Spleen (tissue), 11 donors: ENCODE results near the gene ZER1. TPM values are rescaled to one million over a fixed set of nuclear protein-coding genes. Genes with fewer than 3 reads are reported as not detected.

Experiments
- DNase-seq: peaks from one replicate; pipeline ENCODE4 v3.0.0-alpha.2; 2020
- H3K27ac ChIP-seq, 8 donors: fragments of 200-600 bp; sonication (generic) in 7 of 8; 1 replicate in 4 of 8; 2 replicates in 4 of 8; pipeline versions ENCODE4 v1.5.0 to v1.8.0; 2016 to 2021; ENCODE audit warnings: inconsistent platforms in 4 of 8, mild to moderate bottlenecking in 4 of 8, moderate library complexity in 1 of 8
- H3K27me3 ChIP-seq, 7 donors: fragments of 200-600 bp; sonication (generic) in 6 of 7; replicated peaks in 1 of 7; 1 replicate in 4 of 7; 2 replicates in 3 of 7; pipeline versions ENCODE4 v1.5.0 to v1.8.0; 2016 to 2021; ENCODE audit warnings: inconsistent platforms in 3 of 7, mild to moderate bottlenecking in 1 of 7
- H3K36me3 ChIP-seq, 6 donors: fragments of 200-600 bp; sonication (generic) in 5 of 6; 1 replicate in 4 of 6; 2 replicates in 2 of 6; pipeline versions ENCODE4 v1.5.0 to v1.8.0; 2016 to 2021; ENCODE audit warnings: inconsistent platforms in 2 of 6
- H3K4me1 ChIP-seq, 6 donors: fragments of 200-600 bp; sonication (generic) in 5 of 6; 1 replicate in 3 of 6; 2 replicates in 3 of 6; pipeline versions ENCODE4 v1.5.0 to v1.8.0; 2016 to 2021; ENCODE audit warnings: inconsistent platforms in 3 of 6
- H3K4me3 ChIP-seq, 8 donors: fragments of 200-600 bp; sonication (generic) in 7 of 8; 1 replicate in 4 of 8; 2 replicates in 4 of 8; pipeline versions ENCODE4 v1.5.0 to v1.8.0; 2016 to 2021; ENCODE audit warnings: inconsistent platforms in 4 of 8, mild to moderate bottlenecking in 4 of 8, moderate library complexity in 2 of 8
- H3K9me3 ChIP-seq, 8 donors: fragments of 200-600 bp; sonication (generic) in 7 of 8; 1 replicate in 4 of 8; 2 replicates in 4 of 8; pipeline versions ENCODE4 v1.5.0 to v1.8.0; 2016 to 2021; ENCODE audit warnings: inconsistent platforms in 4 of 8
- POLR2A ChIP-seq, 3 donors: fragments of 450-650 bp; IDR thresholded peaks; one replicate each; pipeline ENCODE4 v1.5.1; 2017; ENCODE audit warnings: antibody characterized with exemption in 3 of 3, mild to moderate bottlenecking in 1 of 3
- POLR2AphosphoS5 ChIP-seq, 3 donors: sonication (generic); formaldehyde crosslinking; IDR thresholded peaks; one replicate each; pipeline ENCODE4 v1.5.1; 2017; ENCODE audit warnings: antibody characterized with exemption in 3 of 3
- WGBS, 5 donors: extraction: QIAGEN DNeasy Blood & Tissue Kit in 3 of 5; methylation state at CpG; one replicate each; pipeline versions ENCODE4 v1.1.5 to v1.1.7; 2013 to 2018; 5-methylcytosine and 5-hydroxymethylcytosine counted together
- intact Hi-C: fragments of 100-400 bp; cut with DNase I; formaldehyde crosslinking; loops from one replicate; pipeline ENCODE4 v1.15.0; 2023; ENCODE audit warnings: low total_unique reads
- polyA plus RNA-seq, 3 donors: library from polyadenylated mRNA; stranded (reverse); fragments of 200-250 nt; gene quantifications; one replicate each; pipeline ENCODE4 v1.2.1, GENCODE V29; 2013
- total RNA-seq, 7 donors: library from RNA; depleted of rRNA in 3 of 7; stranded (reverse); fragments of >200 nt in 3 of 7; fragmentation: NEBNext Ultra II Directional in 4 of 7; extraction: Animal tissue kit (Norgen Biotek cat#: 25700) in 4 of 7; gene quantifications; one replicate each; pipeline versions ENCODE4 v1.1.0 to v1.2.1, GENCODE V29; 2016 to 2021
- TF ChIP-seq, protein P1 (sequence below), 11 experiments: fragments of 200-600 bp in 7 of 11; fragments of 450-650 bp in 4 of 11; sonication (generic) in 4 of 11; IDR thresholded peaks in 8 of 11; conservative IDR thresholded peaks in 3 of 11; 1 replicate in 7 of 11; 2 replicates in 4 of 11; pipeline versions ENCODE4 v1.4.0 to v1.8.0; 2016 to 2021; ENCODE audit warnings: antibody characterized with exemption in 11 of 11, inconsistent platforms in 4 of 11, mild to moderate bottlenecking in 1 of 11
- donor health status: healthy with polysubstance abuse.
- donor health status: DM: no; HTN: no; CAD: no; lungs with moderate emphysema.
- donor health status: DM: no; HTN: no; CAD: no.
- donor health status: Bipolar disorder and iron deficiency.
- donor health status: healthy.
- donor health status: DM: no; HTN: no; CAD: no.
- donor health status: DM: yes; HTN: yes; CAD: no.

ZER1 gene
- total and polyA plus RNA-seq, 10 donors: 10.5 to 65.5 (median 35.1) TPM

GRCh38 chr9:128787659-128788058, 15.9 kb upstream of the ZER1 start:
- DNase-seq: no peak
- Histone ChIP-seq H3K27ac (peak overlapping the region; percentile 69 to 92 (median 89)), H3K4me1 (peaks cover 9 to 60% (median 26%) of the 10 kb centered on the region in 6 donors), H3K4me3 (peak overlapping the region; percentile 51 to 99 (median 97)), H3K27me3 (no peaks in the 10 kb centered on the region), H3K36me3 (peaks cover 0 to 45% (median 24%) of the 10 kb centered on the region in 6 donors), H3K9me3 (no peaks in the 10 kb centered on the region)
- no peak for TF ChIP-seq POLR2AphosphoS5 (IDR thresholded peaks at IDR 0.05)
- TF ChIP-seq POLR2A (IDR thresholded peaks at IDR 0.05): no peak
- TF ChIP-seq, protein P1, sequence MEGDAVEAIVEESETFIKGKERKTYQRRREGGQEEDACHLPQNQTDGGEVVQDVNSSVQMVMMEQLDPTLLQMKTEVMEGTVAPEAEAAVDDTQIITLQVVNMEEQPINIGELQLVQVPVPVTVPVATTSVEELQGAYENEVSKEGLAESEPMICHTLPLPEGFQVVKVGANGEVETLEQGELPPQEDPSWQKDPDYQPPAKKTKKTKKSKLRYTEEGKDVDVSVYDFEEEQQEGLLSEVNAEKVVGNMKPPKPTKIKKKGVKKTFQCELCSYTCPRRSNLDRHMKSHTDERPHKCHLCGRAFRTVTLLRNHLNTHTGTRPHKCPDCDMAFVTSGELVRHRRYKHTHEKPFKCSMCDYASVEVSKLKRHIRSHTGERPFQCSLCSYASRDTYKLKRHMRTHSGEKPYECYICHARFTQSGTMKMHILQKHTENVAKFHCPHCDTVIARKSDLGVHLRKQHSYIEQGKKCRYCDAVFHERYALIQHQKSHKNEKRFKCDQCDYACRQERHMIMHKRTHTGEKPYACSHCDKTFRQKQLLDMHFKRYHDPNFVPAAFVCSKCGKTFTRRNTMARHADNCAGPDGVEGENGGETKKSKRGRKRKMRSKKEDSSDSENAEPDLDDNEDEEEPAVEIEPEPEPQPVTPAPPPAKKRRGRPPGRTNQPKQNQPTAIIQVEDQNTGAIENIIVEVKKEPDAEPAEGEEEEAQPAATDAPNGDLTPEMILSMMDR (IDR thresholded peaks at IDR 0.05 in 8 of 11, conservative IDR thresholded peaks at IDR 0.05 in 3 of 11): no peak
- WGBS, 5 donors: 2 to 9% (median 5%) methylated on average over 7 of the region's 7 CpGs
- intact Hi-C loops: no loop called here

- Histone ChIP-seq H3K27ac (peak within 1 kb of the TSS; percentile 69 to 92 (median 89)), H3K4me3 (peak within 1 kb of the TSS; percentile 51 to 99 (median 97)), H3K4me1 (peaks cover 9 to 60% (median 26%) of the 10 kb centered on the region in 6 donors), H3K9me3 (peaks cover 0 to 5% (median under 1%) of the 10 kb centered on the region in 8 donors), H3K36me3 (peaks cover 0 to 38% (median 17%) of the 10 kb centered on the region in 6 donors), H3K27me3 (no peaks in the 10 kb centered on the region)
- intact Hi-C loops: no loop called here
- TF ChIP-seq POLR2AphosphoS5 (IDR thresholded peaks at IDR 0.05): peak; percentile 89 to 93 (median 91)
- TF ChIP-seq POLR2A (IDR thresholded peaks at IDR 0.05): peak in 1 of 3 donors; percentile 47
- TF ChIP-seq, protein P1 (IDR thresholded peaks at IDR 0.05 in 8 of 11, conservative IDR thresholded peaks at IDR 0.05 in 3 of 11): peak in 3 of 11 experiments; percentile 10 to 34 (median 21)
- WGBS, 5 donors: 7 to 17% (median 8%) methylated on average over 27 to 64 of the region's 64 CpGs
- peak; percentile 97 for DNase-seq
Measured at GRCh38 chr9:128786681-128787601, 15.2 kb upstream of the ZER1 start, which contains the start of gene TBC1D13. TBC1D13 (plus strand) TSS chr9:128787253; CDS start chr9:128787354, 101 bp downstream.

DNA sequence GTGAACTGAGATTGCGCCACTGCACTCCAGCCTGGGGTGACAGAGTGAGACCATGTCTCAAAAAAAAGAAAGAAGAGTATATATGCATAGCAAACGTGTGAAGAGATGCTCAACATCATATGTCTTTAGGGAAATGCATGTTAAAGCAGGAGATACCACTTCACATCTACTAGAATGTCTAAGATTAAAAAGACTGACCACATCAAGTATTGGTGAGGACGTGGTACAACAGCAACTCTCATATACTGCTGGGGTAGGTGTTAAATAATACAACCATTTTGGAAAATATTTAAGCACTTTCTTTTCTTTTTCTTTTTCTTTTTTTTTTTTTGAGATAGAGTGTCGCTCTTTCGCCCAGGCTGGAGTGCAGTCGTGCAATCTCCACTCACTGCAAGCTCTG, 13.7 kb upstream of the ZER1 start:
- no peak for DNase-seq
- TF ChIP-seq, protein P1 (IDR thresholded peaks at IDR 0.05 in 8 of 11, conservative IDR thresholded peaks at IDR 0.05 in 3 of 11): no peak
- TF ChIP-seq POLR2A (IDR thresholded peaks at IDR 0.05) (no peak), POLR2AphosphoS5 (IDR thresholded peaks at IDR 0.05) (no peak)
- Histone ChIP-seq H3K9me3 (peaks cover 0 to 11% (median 6%) of the 10 kb centered on the region in 8 donors), H3K36me3 (peaks cover 0 to 23% (median 3%) of the 10 kb centered on the region in 6 donors), H3K4me3 (no peak overlapping the region), H3K27me3 (no peaks in the 10 kb centered on the region), H3K4me1 (peaks cover 9 to 58% (median 25%) of the 10 kb centered on the region in 6 donors), H3K27ac (no peak overlapping the region)
- intact Hi-C loops: no loop called here
- 91 to 96% (median 93%) methylated on average over 6 of the region's 6 CpGs for WGBS, 5 donors

DNA sequence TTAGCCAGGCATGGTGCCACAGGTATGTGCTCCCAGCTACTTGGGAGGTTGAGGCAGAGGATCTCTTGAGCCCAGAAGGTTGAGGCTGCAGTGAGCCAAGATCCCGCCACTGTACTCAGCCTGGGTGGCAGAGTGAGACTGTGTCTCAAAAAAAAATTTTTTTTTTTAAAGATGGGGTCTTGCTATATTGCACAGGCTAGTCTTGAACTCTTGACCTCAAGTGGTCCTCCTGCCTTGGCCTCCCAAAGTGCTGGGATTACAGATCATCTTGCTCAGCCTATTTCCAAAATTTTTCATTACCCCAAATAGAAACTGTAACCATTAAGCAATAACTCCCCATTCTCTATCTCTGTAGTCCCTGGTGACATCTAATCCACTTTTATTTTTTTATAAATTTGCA, 10.9 kb upstream of the ZER1 start:
- Histone ChIP-seq H3K36me3 (no peaks in the 10 kb centered on the region), H3K27me3 (no peaks in the 10 kb centered on the region), H3K27ac (no peak overlapping the region), H3K4me1 (peaks cover under 1 to 31% (median 6%) of the 10 kb centered on the region in 6 donors), H3K4me3 (no peak overlapping the region), H3K9me3 (peaks cover 0 to 11% (median 6%) of the 10 kb centered on the region in 8 donors)
- intact Hi-C loops: no loop called here
- TF ChIP-seq POLR2AphosphoS5 (IDR thresholded peaks at IDR 0.05) (no peak), POLR2A (IDR thresholded peaks at IDR 0.05) (no peak)
- TF ChIP-seq, protein P1 (IDR thresholded peaks at IDR 0.05 in 8 of 11, conservative IDR thresholded peaks at IDR 0.05 in 3 of 11): no peak
- WGBS, 5 donors: 81 to 95% (median 92%) methylated on average over 1 of the region's 1 CpG
- no peak for DNase-seq
